ENCODE results near the gene MSH6. TPM values are rescaled to one million over a fixed set of nuclear protein-coding genes. Genes with fewer than 3 reads are reported as not detected.

The MSH6 gene
- total RNA-seq, 1 experiment from 2014 or later = 88.1 TPM

DNA sequence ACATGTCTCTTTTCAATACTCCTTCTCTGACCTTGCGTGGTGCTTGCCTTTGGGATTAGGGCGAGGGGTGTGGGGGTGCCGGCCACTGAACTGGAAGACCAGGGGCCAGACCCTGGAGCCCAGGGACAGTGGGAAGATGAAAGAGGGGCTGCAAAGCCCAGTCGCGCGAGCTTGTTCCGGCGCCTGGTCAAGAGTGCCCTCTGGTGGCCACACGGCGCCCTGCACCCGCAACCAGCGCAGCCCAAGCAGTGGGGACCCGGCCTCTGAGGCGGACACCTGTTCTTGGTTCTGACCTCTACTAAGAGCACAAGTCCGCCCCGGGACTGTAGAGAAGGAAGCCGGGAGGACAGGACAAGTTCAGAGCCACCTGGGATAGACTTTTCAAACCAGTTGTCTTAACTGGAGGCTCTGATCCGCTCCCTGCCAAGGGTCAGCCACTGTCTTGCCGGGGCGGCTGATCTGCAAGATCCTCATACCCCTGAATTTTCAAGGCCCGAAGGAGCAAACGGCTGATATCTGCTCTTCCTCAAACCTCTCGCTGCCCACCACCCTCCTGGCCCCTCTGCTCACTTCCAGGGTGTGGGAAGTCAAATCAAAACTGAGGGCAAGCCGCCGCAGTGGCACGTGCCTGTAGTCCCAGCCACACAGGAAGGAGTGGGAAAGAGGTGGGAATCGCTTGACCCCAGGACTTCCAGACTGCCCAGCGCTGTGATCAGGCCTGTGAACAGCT, 14.9 kb upstream of the MSH6 start:
- Mint-ChIP-seq H3K4me3 (ENCODE audit: low read depth, unreplicated experiment) (no peak overlapping the region), H3K27ac (ENCODE audit: unreplicated experiment) (no peak overlapping the region), H3K9me3 (ENCODE audit: low read depth, unreplicated experiment) (peaks cover 7% of the 10 kb centered on the region), H3K36me3 (ENCODE audit: insufficient read depth, unreplicated experiment) (no peaks in the 10 kb centered on the region), H3K4me1 (ENCODE audit: low read depth, unreplicated experiment) (peaks cover 8% of the 10 kb centered on the region), H3K27me3 (ENCODE audit: unreplicated experiment) (peaks cover 22% of the 10 kb centered on the region)
- CTCF ChIA-PET = interaction anchor here (0.6 to 1.4 kb wide), 10 partner anchors 18 to 478 kb away, joined by 3 to 12 read pairs (median 4); partner anchors contain the start of gene MSH2
- no TSS peak for BruUV-seq (replicated peaks)
- intact Hi-C loops (cut with micrococcal nuclease; ENCODE audit: unreplicated experiment) = loop anchor here (5.0 to 10.0 kb wide), 5 partner anchors 113 to 431 kb away; no protein-coding TSS in a partner anchor
- DNase-seq = peak; percentile 83
- peak; percentile 98 for TF ChIP-seq CTCF (IDR thresholded peaks at IDR 0.05; ENCODE audit: unreplicated experiment)

- intact Hi-C loops (cut with micrococcal nuclease; ENCODE audit: unreplicated experiment) = loop anchor here (5.0 to 10.0 kb wide), 5 partner anchors 115 to 432 kb away; no protein-coding TSS in a partner anchor
- CTCF ChIA-PET = interaction anchor here (0.7 kb wide), 1 partner anchor 147 kb away, joined by 3 read pairs; no protein-coding TSS in a partner anchor
- DNase-seq = no peak
- H3K9me3 Mint-ChIP-seq (ENCODE audit: low read depth, unreplicated experiment) = peaks cover 7% of the 10 kb centered on the region
- no peak overlapping the region for H3K27ac Mint-ChIP-seq (ENCODE audit: unreplicated experiment)
- no peaks in the 10 kb centered on the region for H3K36me3 Mint-ChIP-seq (ENCODE audit: insufficient read depth, unreplicated experiment)
- TF ChIP-seq CTCF (IDR thresholded peaks at IDR 0.05; ENCODE audit: unreplicated experiment) = no peak
- H3K4me1 Mint-ChIP-seq (ENCODE audit: low read depth, unreplicated experiment) = peaks cover 8% of the 10 kb centered on the region
- BruUV-seq (replicated peaks) = no TSS peak
- no peak overlapping the region for H3K4me3 Mint-ChIP-seq (ENCODE audit: low read depth, unreplicated experiment)
- H3K27me3 Mint-ChIP-seq (ENCODE audit: unreplicated experiment) = peaks cover 14% of the 10 kb centered on the region
These were observed 13.6 kb upstream of the MSH6 start for GRCh38 chr2:47769318-47769717.

- Mint-ChIP-seq H3K27me3 (ENCODE audit: unreplicated experiment) (peaks cover under 1% of the 10 kb centered on the region), H3K4me1 (ENCODE audit: low read depth, unreplicated experiment) (peaks cover 8% of the 10 kb centered on the region), H3K27ac (ENCODE audit: unreplicated experiment) (peak overlapping the region; percentile 51), H3K36me3 (ENCODE audit: insufficient read depth, unreplicated experiment) (no peaks in the 10 kb centered on the region), H3K4me3 (ENCODE audit: low read depth, unreplicated experiment) (no peak overlapping the region), H3K9me3 (ENCODE audit: low read depth, unreplicated experiment) (peaks cover 7% of the 10 kb centered on the region)
- BruUV-seq (replicated peaks) = no TSS peak
- CTCF ChIA-PET = interaction anchor here (0.5 to 0.7 kb wide), 2 partner anchors 89 to 132 kb away, joined by 4 to 5 read pairs; no protein-coding TSS in a partner anchor
- intact Hi-C loops (cut with micrococcal nuclease; ENCODE audit: unreplicated experiment) = no loop called here
- DNase-seq = peak; percentile 55
- no peak for TF ChIP-seq CTCF (IDR thresholded peaks at IDR 0.05; ENCODE audit: unreplicated experiment)
These were observed 11.7 kb upstream of the MSH6 start for GRCh38 chr2:47771211-47771610.

DNA sequence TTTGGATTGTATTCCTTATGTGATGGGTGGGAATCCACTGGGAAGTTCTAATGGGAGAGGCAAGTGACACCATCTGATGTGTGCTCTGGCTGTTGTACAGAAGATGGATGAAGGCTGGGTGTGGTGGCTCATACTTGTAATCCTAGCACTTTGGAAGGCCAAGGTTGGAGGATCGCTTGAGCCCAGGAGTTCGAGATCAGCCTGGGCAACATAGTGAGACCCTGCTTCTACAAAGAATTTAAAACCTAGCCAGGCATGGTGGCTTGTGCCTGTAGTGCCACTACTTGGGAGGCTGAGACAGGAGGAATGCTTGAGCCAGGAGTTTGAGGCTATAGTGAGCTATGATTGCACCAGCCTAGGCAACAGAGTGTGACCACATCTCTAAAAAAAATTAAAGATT, 10.6 kb upstream of the MSH6 start:
- Mint-ChIP-seq H3K36me3 (ENCODE audit: insufficient read depth, unreplicated experiment) (no peaks in the 10 kb centered on the region), H3K4me1 (ENCODE audit: low read depth, unreplicated experiment) (peaks cover 8% of the 10 kb centered on the region), H3K9me3 (ENCODE audit: low read depth, unreplicated experiment) (peaks cover 7% of the 10 kb centered on the region), H3K27me3 (ENCODE audit: unreplicated experiment) (no peaks in the 10 kb centered on the region), H3K4me3 (ENCODE audit: low read depth, unreplicated experiment) (no peak overlapping the region), H3K27ac (ENCODE audit: unreplicated experiment) (no peak overlapping the region)
- intact Hi-C loops (cut with micrococcal nuclease; ENCODE audit: unreplicated experiment) = no loop called here
- CTCF ChIA-PET = no interaction called here
- BruUV-seq (replicated peaks) = no TSS peak
- TF ChIP-seq CTCF (IDR thresholded peaks at IDR 0.05; ENCODE audit: unreplicated experiment) = no peak
- DNase-seq = no peak

Measured in Calu3 (cell line).